NCI-H1105 (cell line): Measurements from ENCODE around the gene PPFIA4.

Source experiments
- DNase-seq: peaks from one replicate; lab custom pipeline; 2025; lab: John Stamatoyannopoulos, UW

The PPFIA4 gene

GRCh38 chr1:203126866-203127665, 100.8 kb downstream of the PPFIA4 start:
- DNase-seq: no peak

- peak; percentile 39 for DNase-seq
Measured at GRCh38 chr1:203127666-203128430, 101.6 kb downstream of the PPFIA4 start, which contains the start of gene ADORA1. Gene ADORA1 (plus strand): TSS chr1:203127726. CDS start chr1:203128842, 1,116 bp downstream.

- no peak for DNase-seq
Measured at GRCh38 chr1:203128431-203128715, 102.1 kb downstream of the PPFIA4 start.
